Measurements from ENCODE around the gene DSCAML1.

Gene DSCAML1

DNA sequence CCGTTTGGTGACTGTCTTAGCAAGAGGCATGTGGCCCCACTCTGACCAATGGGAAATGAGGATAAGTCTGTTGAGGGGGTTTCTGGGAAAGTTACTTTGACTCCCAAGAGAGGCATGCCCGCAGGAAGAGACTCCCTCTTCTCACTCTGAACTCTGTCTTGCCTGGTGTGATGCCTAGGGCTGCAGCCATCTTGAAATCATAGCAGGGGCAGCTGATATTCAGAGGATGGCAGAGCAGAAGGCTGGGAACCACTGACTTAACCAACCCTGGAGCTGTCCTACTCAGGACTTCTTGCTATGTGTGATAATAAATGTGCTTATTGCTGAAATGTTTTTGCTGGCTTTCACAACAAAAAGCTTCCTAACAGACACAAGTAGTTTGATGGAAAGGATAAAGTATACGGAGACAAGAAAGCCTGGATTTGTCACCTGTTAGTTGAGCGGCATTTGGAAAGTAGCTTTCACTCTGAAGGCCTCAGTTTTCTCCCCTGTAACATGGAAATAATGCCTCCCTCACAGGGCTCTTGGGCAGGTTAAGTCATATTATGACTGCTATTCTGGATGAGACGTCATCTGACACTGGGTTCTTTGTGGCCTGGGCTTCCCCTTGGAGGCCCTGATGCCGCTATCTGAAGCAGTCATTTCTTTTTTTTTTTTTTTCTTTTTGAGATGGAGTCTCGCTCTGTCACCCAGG is 340.8 kb downstream of the DSCAML1 start:
- Mint-ChIP-seq H3K36me3 (ENCODE audit: low read depth) (peaks cover 9% of the 10 kb centered on the region), H3K27me3 (ENCODE audit: low read depth, poor library complexity) (peaks cover 30% of the 10 kb centered on the region), H3K4me1 (no peaks in the 10 kb centered on the region), H3K4me3 (no peak overlapping the region), H3K27ac (no peak overlapping the region), H3K9me3 (peaks cover 29% of the 10 kb centered on the region)
- no peak for DNase-seq
- TF ChIP-seq, protein P1, sequence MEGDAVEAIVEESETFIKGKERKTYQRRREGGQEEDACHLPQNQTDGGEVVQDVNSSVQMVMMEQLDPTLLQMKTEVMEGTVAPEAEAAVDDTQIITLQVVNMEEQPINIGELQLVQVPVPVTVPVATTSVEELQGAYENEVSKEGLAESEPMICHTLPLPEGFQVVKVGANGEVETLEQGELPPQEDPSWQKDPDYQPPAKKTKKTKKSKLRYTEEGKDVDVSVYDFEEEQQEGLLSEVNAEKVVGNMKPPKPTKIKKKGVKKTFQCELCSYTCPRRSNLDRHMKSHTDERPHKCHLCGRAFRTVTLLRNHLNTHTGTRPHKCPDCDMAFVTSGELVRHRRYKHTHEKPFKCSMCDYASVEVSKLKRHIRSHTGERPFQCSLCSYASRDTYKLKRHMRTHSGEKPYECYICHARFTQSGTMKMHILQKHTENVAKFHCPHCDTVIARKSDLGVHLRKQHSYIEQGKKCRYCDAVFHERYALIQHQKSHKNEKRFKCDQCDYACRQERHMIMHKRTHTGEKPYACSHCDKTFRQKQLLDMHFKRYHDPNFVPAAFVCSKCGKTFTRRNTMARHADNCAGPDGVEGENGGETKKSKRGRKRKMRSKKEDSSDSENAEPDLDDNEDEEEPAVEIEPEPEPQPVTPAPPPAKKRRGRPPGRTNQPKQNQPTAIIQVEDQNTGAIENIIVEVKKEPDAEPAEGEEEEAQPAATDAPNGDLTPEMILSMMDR (IDR thresholded peaks at IDR 0.05) = no peak

GRCh38 chr11:117454564-117454917 is 342.5 kb downstream of the DSCAML1 start:
- Mint-ChIP-seq H3K36me3 (ENCODE audit: low read depth) (peaks cover 9% of the 10 kb centered on the region), H3K27ac (no peak overlapping the region), H3K4me1 (no peaks in the 10 kb centered on the region), H3K4me3 (no peak overlapping the region), H3K9me3 (peaks cover 29% of the 10 kb centered on the region), H3K27me3 (ENCODE audit: low read depth, poor library complexity) (peaks cover 34% of the 10 kb centered on the region)
- no peak for DNase-seq
- TF ChIP-seq, protein P1 (IDR thresholded peaks at IDR 0.05) = no peak

- TF ChIP-seq, protein P1 (IDR thresholded peaks at IDR 0.05) = no peak
- no peak for DNase-seq
- Mint-ChIP-seq H3K36me3 (ENCODE audit: low read depth) (peaks cover 9% of the 10 kb centered on the region), H3K4me1 (no peaks in the 10 kb centered on the region), H3K4me3 (no peak overlapping the region), H3K9me3 (peaks cover 29% of the 10 kb centered on the region), H3K27ac (no peak overlapping the region), H3K27me3 (ENCODE audit: low read depth, poor library complexity) (peaks cover 40% of the 10 kb centered on the region)
Measured at GRCh38 chr11:117453886-117454563, 343.0 kb downstream of the DSCAML1 start.

- Mint-ChIP-seq H3K27me3 (ENCODE audit: low read depth, poor library complexity) (peaks cover 68% of the 10 kb centered on the region), H3K4me3 (no peak overlapping the region), H3K4me1 (peaks cover 1% of the 10 kb centered on the region), H3K27ac (peak overlapping the region; percentile 9), H3K36me3 (ENCODE audit: low read depth) (peaks cover 4% of the 10 kb centered on the region), H3K9me3 (peaks cover 17% of the 10 kb centered on the region)
- DNase-seq = no peak
- TF ChIP-seq, protein P1 (IDR thresholded peaks at IDR 0.05) = no peak
Measured at GRCh38 chr11:117449111-117449693, 347.8 kb downstream of the DSCAML1 start.

GRCh38 chr11:117444711-117445658 is 352.0 kb downstream of the DSCAML1 start:
- TF ChIP-seq, protein P1 (IDR thresholded peaks at IDR 0.05) = no peak
- peaks cover 24% of the 10 kb centered on the region for H3K4me1 Mint-ChIP-seq
- H3K36me3 Mint-ChIP-seq (ENCODE audit: low read depth) = no peaks in the 10 kb centered on the region
- no peak overlapping the region for H3K27ac Mint-ChIP-seq
- H3K9me3 Mint-ChIP-seq = no peaks in the 10 kb centered on the region
- H3K27me3 Mint-ChIP-seq (ENCODE audit: low read depth, poor library complexity) = peaks cover 82% of the 10 kb centered on the region
- no peak for DNase-seq
- no peak overlapping the region for H3K4me3 Mint-ChIP-seq
